Stomach smooth muscle (tissue), 2 donors: Measurements from ENCODE around the gene PAIP1.
"Not testable (repeated sequence)": the region's sequence is repeated elsewhere in the genome, so short reads cannot be mapped to it uniquely, and the experiment has no call there.

ENCODE experiments used
- H3K27ac ChIP-seq: one replicate; pipeline ENCODE4 v1.7.0; 2013; ENCODE audit warnings: mild to moderate bottlenecking, low read length, inconsistent platforms
- H3K27me3 ChIP-seq, 2 donors: one replicate each; pipeline ENCODE4 v1.7.0; 2013; ENCODE audit warnings: low read length in 2 of 2; ENCODE audit not compliant: insufficient read depth in 2 of 2, control insufficient read depth in 1 of 2
- H3K36me3 ChIP-seq, 2 donors: one replicate each; pipeline ENCODE4 v1.7.0; 2013; ENCODE audit warnings: low read length in 2 of 2; ENCODE audit not compliant: control insufficient read depth in 2 of 2, insufficient read depth in 2 of 2
- H3K4me1 ChIP-seq: one replicate; pipeline ENCODE4 v1.7.0; 2013; ENCODE audit warnings: low read length; ENCODE audit not compliant: control insufficient read depth, insufficient read depth
- H3K4me3 ChIP-seq, 2 donors: one replicate each; pipeline ENCODE4 v1.7.0; 2013; ENCODE audit warnings: low read length in 2 of 2
- H3K9ac ChIP-seq, 2 donors: one replicate each; pipeline ENCODE4 v1.7.0; 2013; ENCODE audit warnings: low read length in 2 of 2, mild to moderate bottlenecking in 1 of 2
- H3K9me3 ChIP-seq, 2 donors: one replicate each; pipeline ENCODE4 v1.7.0; 2013; ENCODE audit warnings: low read length in 2 of 2; ENCODE audit not compliant: control insufficient read depth in 2 of 2
- donor health status: healthy.
- donor health status: Pancreatic carcinoma.

The PAIP1 gene, protein sequence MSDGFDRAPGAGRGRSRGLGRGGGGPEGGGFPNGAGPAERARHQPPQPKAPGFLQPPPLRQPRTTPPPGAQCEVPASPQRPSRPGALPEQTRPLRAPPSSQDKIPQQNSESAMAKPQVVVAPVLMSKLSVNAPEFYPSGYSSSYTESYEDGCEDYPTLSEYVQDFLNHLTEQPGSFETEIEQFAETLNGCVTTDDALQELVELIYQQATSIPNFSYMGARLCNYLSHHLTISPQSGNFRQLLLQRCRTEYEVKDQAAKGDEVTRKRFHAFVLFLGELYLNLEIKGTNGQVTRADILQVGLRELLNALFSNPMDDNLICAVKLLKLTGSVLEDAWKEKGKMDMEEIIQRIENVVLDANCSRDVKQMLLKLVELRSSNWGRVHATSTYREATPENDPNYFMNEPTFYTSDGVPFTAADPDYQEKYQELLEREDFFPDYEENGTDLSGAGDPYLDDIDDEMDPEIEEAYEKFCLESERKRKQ

DNA sequence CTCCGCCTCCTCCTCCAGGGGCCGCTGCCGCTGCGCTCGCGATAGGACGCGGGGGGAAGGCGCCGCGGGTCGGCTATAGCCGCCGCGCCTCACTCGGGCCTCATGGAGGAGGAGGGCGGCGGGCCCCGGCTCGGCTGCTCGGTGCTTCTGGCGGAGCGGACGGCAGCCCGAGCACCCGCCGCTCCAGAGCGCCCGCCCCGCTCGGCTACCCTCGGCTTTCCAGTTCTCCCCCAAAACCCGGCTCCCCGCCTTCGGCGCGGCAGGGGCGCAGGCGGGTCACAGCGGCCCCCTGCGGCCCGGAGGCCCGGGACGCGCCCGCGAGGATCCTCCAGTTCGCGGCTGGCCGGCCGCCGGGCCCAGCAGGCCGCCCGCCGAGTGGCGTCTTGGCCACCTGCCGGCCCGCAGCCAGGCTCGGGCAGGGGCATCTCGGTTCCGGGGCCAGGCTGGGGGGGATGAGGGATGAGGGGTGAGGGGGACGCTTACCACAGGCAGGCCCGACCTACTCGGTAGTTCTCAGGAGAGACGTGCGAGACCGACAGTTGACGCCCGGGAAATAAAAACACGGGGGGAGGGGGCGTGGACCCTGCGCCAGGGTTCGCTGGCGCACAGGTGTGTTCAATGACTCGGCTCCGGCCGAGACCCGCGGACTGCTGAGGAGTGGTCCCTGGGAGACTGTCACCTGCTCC lies at the start of gene PAIP1:
PAIP1 (minus strand) TSS at position 221 of the 686 bp plus-strand sequence. CDS start 231 bp downstream, outside the sequence.
- Histone ChIP-seq H3K4me3 (peak within 1 kb of the TSS; percentile 80 to 89), H3K36me3 (no peaks in the 10 kb centered on the region), H3K9ac (peak within 1 kb of the TSS; percentile 86 to 90), H3K27ac (peak within 1 kb of the TSS; percentile 75), H3K4me1 (peaks cover 9% of the 10 kb centered on the region), H3K27me3 (no peaks in the 10 kb centered on the region), H3K9me3 (no peaks in the 10 kb centered on the region)

DNA sequence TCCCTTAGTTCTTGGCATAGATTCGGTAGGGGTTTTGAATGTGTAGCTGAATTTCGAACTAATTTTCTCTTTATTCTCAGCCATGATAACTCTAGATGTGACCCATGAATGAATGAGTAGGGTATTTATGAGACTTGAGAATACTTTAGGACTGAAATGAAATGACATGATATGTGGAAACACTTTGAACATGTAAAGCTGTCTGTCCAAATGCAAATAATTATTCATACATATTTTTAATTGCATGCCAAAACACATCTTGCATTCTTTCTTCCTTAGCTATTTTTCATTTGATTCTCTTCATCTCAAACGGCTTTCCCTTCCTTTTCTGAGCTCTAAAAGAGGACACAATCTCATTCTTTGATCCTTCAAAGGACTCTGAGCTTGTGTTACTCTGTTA lies 49.5 kb upstream of the PAIP1 start:
- Histone ChIP-seq H3K27ac (no peak overlapping the region), H3K9me3 (no peaks in the 10 kb centered on the region), H3K4me3 (no peak overlapping the region), H3K27me3 (no peaks in the 10 kb centered on the region), H3K36me3 (peaks cover 8 to 14% of the 10 kb centered on the region in 2 donors), H3K9ac (no peak overlapping the region), H3K4me1 (peaks cover 14% of the 10 kb centered on the region)

DNA sequence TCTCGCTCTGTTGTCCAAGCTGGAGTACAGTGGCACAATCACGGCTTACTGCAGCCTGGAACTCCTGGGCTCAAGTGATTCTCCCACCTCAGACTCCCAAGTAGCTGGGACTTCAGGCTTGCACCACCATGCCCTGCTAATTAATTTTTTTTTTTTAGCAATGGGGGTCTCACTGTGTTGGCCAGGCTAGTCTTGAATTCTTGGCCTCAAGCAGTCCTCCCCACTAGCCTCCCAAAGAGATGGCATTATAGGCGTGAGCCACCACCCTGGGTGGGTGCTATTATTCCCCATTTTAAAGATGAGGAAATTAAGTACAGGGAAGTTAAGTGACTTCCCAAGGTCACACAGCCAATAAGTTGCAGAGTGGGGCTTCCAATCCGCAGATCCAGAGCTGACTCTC lies 47.8 kb upstream of the PAIP1 start:
- Histone ChIP-seq H3K27me3 (no peaks in the 10 kb centered on the region), H3K9ac (no peak overlapping the region), H3K27ac (no peak overlapping the region), H3K4me1 (peaks cover 17% of the 10 kb centered on the region), H3K36me3 (peaks cover under 1 to 8% of the 10 kb centered on the region in 2 donors), H3K9me3 (no peaks in the 10 kb centered on the region), H3K4me3 (no peak overlapping the region)

DNA sequence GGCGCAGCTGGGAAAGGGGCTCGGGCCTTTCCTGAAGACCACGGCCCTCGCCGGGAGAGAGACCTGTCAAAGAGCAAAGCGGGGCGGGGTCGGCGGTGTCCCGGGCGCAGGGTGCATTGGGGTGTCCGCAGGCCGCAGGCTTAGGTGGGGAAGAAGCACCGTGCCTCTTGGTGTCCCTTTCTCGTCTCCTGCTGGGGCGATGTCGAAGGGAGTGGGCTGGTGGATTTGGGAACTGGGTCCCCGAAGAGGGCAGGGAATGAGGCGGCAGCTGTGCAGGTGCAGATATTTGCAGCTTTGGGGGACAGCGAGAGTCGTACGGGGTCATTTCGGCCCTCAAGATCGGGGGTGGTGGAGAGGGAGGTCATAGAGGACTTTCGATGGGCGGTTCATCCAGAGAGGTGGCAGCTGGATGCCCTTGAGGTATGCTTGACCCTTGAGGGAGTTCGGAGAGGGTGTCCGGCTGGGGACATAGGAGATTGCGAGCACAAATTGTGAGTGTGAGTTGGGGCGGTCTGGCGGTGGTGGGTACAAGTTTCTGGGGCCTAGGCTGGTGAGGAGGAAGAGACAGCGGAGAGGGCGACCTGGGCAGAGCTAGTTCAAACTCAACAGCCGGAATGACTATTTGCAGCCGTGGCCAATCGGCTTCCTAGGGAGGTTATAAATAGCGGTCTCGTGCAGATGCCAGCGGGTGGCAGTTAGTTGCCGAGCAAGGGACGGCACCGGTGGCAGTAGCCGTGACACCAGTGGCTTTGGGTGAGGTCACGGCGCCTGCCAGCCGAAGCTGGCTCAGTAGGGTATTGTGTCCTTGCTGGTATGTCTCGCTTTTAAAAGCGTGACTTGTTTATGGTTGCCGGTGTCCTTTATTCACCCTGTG lies 46.7 kb upstream of the PAIP1 start:
- no peaks in the 10 kb centered on the region for H3K27me3 ChIP-seq
- H3K36me3 ChIP-seq = no peaks in the 10 kb centered on the region
- H3K4me1 ChIP-seq = peaks cover 17% of the 10 kb centered on the region
- H3K9ac ChIP-seq = peak overlapping the region; percentile 82 to 97
- peak overlapping the region; percentile 91 to 97 for H3K4me3 ChIP-seq
- peak overlapping the region; percentile 93 for H3K27ac ChIP-seq
- H3K9me3 ChIP-seq = no peaks in the 10 kb centered on the region

DNA sequence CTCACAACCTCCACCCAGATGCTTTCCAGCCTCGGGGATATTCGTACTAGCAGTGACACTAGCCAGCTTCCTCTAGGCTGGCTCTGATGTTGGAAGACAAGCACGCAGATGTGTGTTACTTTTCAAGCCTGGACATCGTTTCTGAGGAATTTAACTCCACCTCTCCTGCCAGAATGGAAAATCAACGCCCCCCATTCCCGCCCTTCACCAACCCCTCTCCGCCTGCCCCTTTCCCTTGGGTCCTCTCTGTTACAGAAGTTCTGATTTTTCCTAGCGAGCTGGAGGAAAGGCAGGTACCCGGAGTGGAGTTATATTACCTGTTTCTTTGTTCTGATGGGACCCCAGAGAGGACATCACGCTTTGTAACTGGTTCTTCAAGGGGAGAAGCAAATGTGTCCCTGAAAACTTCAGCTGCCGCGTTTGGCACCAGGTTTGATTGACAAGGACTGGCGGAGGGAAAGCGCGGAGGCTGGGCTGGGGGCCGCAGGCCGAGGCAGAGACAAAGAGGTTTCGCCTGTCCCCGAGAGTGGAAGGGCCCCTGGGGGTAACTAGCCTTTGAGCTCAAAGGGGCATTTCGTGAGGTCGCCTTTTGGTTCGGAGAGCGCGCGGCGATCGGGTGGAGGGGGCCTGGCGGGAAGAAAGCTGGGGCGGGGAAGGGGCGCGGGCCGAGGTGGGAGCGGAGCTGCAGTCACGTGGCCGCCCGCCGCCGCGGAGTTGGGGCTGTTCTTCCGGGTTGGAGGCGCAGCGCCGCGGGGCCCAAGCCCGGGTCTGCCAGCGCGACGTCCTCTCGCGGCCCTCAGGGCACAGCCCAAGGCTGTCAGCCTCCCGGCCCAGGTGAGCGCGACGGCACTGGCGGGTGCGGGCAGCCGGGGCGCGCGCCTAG lies 45.8 kb upstream of the PAIP1 start, which contains the start of gene NNT:
NNT (plus strand) TSS at position 720 of the 883 bp plus-strand sequence. CDS start 6,016 bp downstream, outside the sequence.
- peak within 1 kb of the TSS; percentile 91 to 97 for H3K4me3 ChIP-seq
- peak within 1 kb of the TSS; percentile 93 for H3K27ac ChIP-seq
- H3K4me1 ChIP-seq = peaks cover 17% of the 10 kb centered on the region
- no peaks in the 10 kb centered on the region for H3K36me3 ChIP-seq
- H3K27me3 ChIP-seq = no peaks in the 10 kb centered on the region
- H3K9ac ChIP-seq = peak within 1 kb of the TSS; percentile 86 to 97
- H3K9me3 ChIP-seq = no peaks in the 10 kb centered on the region

DNA sequence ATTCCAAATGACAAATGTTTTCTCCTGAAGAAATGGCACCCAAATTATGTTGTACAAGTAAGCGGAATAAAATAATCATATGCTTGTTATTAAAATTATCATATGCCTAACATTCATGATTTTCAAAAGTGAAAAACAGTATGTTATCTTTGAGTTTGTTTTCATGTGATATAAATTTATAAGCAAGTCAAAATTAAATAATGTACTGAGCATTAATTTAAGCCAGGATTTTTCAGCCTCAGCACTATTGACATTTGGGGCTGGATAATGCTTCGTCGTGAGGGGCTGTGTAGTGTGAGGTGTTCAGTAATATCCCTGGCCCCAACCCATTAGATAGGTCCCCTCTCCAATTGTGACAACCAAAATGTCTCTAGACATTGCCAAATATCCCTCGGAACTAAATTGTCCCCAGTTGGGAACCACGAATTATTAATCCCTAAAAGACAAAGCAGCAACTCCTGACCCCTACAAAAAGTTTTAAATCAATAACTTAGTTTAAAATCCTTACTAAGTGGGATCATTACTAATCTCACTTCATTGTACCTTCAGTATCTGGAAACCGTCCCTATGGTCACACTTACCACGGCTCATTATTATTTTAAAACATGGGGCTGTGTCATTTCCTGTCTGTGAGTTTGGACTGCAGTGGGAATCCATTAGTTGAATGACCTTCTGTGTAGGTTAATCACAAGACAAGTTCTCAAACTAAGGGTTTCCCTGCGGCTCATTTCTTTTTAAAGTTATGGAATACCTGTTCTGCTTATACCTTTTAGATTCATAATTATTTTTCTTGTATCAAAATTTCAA lies 44.8 kb upstream of the PAIP1 start:
- Histone ChIP-seq H3K4me3 (peak overlapping the region; percentile 91 to 97), H3K36me3 (no peaks in the 10 kb centered on the region), H3K9me3 (no peaks in the 10 kb centered on the region), H3K27me3 (no peaks in the 10 kb centered on the region), H3K27ac (peak overlapping the region; percentile 93), H3K4me1 (peaks cover 17% of the 10 kb centered on the region), H3K9ac (peak overlapping the region; percentile 86 to 97)

DNA sequence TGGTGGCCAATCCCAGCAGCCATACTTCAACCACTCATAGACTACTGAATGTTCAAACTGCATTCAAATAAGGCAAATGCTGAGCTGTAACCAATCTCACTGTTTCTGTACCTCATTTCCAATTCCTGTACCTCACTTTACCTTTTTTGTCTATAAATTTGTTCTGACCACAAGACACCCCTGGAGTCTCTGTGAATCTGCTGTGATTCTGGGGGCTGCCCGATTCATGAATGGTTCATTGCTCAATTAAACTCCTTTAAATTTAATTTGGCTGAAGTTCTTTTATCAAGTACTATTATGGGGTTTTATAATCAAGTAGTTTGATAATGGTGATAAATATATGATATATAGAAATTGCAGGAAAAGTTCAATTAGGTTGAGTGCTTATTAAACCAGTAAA lies 42.0 kb upstream of the PAIP1 start:
- H3K9ac ChIP-seq, H3K27me3 ChIP-seq, H3K9me3 ChIP-seq, H3K36me3 ChIP-seq, H3K4me3 ChIP-seq, H3K27ac ChIP-seq: not testable (repeated sequence)
- peaks cover 13% of the 10 kb centered on the region for H3K4me1 ChIP-seq

DNA sequence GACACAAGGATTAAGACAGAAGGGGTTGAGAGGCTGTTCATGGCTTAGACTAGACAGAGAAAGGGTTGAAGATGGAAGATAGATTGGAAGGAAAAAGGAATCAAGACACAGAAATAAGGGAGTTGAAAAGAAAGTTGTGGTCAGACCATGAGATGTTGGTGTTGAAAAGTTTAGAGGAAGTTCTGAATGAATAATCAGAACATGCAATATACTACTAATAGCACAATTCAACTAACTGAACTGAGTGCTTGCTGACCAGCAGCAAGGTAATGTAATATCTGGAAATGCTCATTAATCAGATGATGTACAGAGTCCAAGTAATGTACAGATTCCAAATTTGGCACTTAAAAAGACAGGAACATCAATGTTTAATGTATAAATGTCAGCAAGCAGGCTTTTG lies 35.5 kb upstream of the PAIP1 start:
- H3K4me3 ChIP-seq = no peak overlapping the region
- H3K4me1 ChIP-seq = no peaks in the 10 kb centered on the region
- no peak overlapping the region for H3K27ac ChIP-seq
- no peaks in the 10 kb centered on the region for H3K9me3 ChIP-seq
- no peak overlapping the region for H3K9ac ChIP-seq
- H3K36me3 ChIP-seq = no peaks in the 10 kb centered on the region
- H3K27me3 ChIP-seq = no peaks in the 10 kb centered on the region

DNA sequence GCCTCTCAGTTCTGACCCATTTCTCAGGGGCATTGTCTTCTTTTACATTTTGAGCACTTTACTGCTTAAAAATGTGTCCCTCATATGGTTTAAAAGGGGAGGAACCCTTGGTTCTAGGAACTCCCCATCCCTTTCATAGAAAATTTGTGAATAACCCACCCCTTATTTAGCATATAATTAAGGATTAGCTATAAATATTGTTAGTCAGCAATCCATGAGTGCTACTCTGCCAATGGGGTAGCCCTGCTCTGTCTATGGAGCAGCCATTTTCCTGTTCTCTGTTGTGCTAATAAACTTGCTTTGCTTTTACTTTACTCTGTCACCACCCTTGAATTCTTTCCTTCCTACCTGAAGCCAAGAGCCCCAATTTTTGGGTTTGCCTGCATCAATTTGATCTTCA lies 33.8 kb upstream of the PAIP1 start:
- H3K4me3 ChIP-seq = no peak overlapping the region
- H3K27me3 ChIP-seq = no peaks in the 10 kb centered on the region
- H3K27ac ChIP-seq = no peak overlapping the region
- H3K4me1 ChIP-seq = no peaks in the 10 kb centered on the region
- H3K9ac ChIP-seq = no peak overlapping the region
- H3K9me3 ChIP-seq = no peaks in the 10 kb centered on the region
- H3K36me3 ChIP-seq = no peaks in the 10 kb centered on the region
